ENCODE measurements around the gene ARL8B. TPM values are rescaled to one million over a fixed set of nuclear protein-coding genes. Genes with fewer than 3 reads are reported as not detected.

Gene ARL8B
- total RNA-seq, 1 donor from 2014 or later: 69.2 TPM

- H3K36me3 ChIP-seq (ENCODE audit: control insufficient read depth, insufficient read depth, low read length): no peaks in the 10 kb centered on the region
- TF ChIP-seq CTCF (IDR thresholded peaks at IDR 0.05; ENCODE audit: insufficient read depth, low read length, poor library complexity, severe bottlenecking): no peak
- H3K27me3 ChIP-seq (ENCODE audit: control insufficient read depth, insufficient read depth, low read length): no peaks in the 10 kb centered on the region
Measured at GRCh38 chr3:5128849-5129248, 6.8 kb downstream of the ARL8B start.

GRCh38 chr3:5133239-5134018 is 11.3 kb downstream of the ARL8B start:
- Histone ChIP-seq H3K4me3 (ENCODE audit: low read depth, low read length) (no peak overlapping the region), H3K27me3 (ENCODE audit: control insufficient read depth, insufficient read depth, low read length) (no peaks in the 10 kb centered on the region), H3K36me3 (ENCODE audit: control insufficient read depth, insufficient read depth, low read length) (no peaks in the 10 kb centered on the region)
- TF ChIP-seq CTCF (IDR thresholded peaks at IDR 0.05; ENCODE audit: insufficient read depth, low read length, poor library complexity, severe bottlenecking): no peak
- no peak for DNase-seq (ENCODE audit: low read depth)

More at GRCh38 chr3:5128849-5129248, 6.8 kb downstream of the ARL8B start:
- no peak overlapping the region for H3K4me3 ChIP-seq (ENCODE audit: low read depth, low read length)
- DNase-seq (ENCODE audit: low read depth): no peak

GRCh38 chr3:5134019-5134391 is 11.9 kb downstream of the ARL8B start:
- DNase-seq (ENCODE audit: low read depth): no peak
- TF ChIP-seq CTCF (IDR thresholded peaks at IDR 0.05; ENCODE audit: insufficient read depth, low read length, poor library complexity, severe bottlenecking): no peak
- no peak overlapping the region for H3K4me3 ChIP-seq (ENCODE audit: low read depth, low read length)

GRCh38 chr3:5134499-5134898 is 12.4 kb downstream of the ARL8B start:
- no peak for TF ChIP-seq CTCF (IDR thresholded peaks at IDR 0.05; ENCODE audit: insufficient read depth, low read length, poor library complexity, severe bottlenecking)
- Histone ChIP-seq H3K27me3 (ENCODE audit: control insufficient read depth, insufficient read depth, low read length) (no peaks in the 10 kb centered on the region), H3K4me3 (ENCODE audit: low read depth, low read length) (no peak overlapping the region), H3K36me3 (ENCODE audit: control insufficient read depth, insufficient read depth, low read length) (no peaks in the 10 kb centered on the region)
- DNase-seq (ENCODE audit: low read depth): no peak

More at GRCh38 chr3:5134019-5134391, 11.9 kb downstream of the ARL8B start:
- H3K36me3 ChIP-seq (ENCODE audit: control insufficient read depth, insufficient read depth, low read length): no peaks in the 10 kb centered on the region
- H3K27me3 ChIP-seq (ENCODE audit: control insufficient read depth, insufficient read depth, low read length): no peaks in the 10 kb centered on the region

GRCh38 chr3:5136211-5136918 is 14.3 kb downstream of the ARL8B start:
- DNase-seq (ENCODE audit: low read depth): peak; percentile 16
- no peaks in the 10 kb centered on the region for H3K36me3 ChIP-seq (ENCODE audit: control insufficient read depth, insufficient read depth, low read length)
- no peak overlapping the region for H3K4me3 ChIP-seq (ENCODE audit: low read depth, low read length)
- no peaks in the 10 kb centered on the region for H3K27me3 ChIP-seq (ENCODE audit: control insufficient read depth, insufficient read depth, low read length)
- TF ChIP-seq CTCF (IDR thresholded peaks at IDR 0.05; ENCODE audit: insufficient read depth, low read length, poor library complexity, severe bottlenecking): peak; percentile 50
